ENCODE results near the gene OR13G1.

The OR13G1 gene

DNA sequence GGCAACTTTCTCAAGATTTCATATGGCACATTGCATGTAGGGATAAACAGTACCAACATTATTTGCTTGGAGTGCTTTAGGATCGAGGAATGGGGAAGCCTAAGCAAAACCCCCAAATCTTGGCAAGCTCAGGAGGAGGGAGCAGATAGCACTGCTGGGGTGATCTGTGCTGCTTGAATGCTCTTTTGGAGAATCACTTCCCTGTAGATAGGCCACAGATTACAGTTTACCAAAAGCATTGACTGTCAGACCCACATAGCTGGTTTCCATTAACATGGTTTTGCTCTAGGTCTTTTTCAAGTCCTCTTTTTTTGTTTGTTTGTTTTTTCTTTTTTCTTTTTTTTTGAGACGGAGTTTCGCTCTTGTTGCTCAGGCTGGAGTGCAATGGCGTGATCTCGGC lies 36.8 kb downstream of the OR13G1 start:
- no peaks in the 10 kb centered on the region for H3K36me3 ChIP-seq (ENCODE audit: insufficient read depth)
- H3K27me3 ChIP-seq (ENCODE audit: insufficient read depth, low read depth): no peaks in the 10 kb centered on the region
- no peak overlapping the region for H3K4me3 ChIP-seq (IDR thresholded peaks at IDR 0.05; ENCODE audit: insufficient read depth, low read depth, low read length)
- no peaks in the 10 kb centered on the region for H4K20me1 ChIP-seq (ENCODE audit: insufficient read depth)
- TF ChIP-seq, protein P1, sequence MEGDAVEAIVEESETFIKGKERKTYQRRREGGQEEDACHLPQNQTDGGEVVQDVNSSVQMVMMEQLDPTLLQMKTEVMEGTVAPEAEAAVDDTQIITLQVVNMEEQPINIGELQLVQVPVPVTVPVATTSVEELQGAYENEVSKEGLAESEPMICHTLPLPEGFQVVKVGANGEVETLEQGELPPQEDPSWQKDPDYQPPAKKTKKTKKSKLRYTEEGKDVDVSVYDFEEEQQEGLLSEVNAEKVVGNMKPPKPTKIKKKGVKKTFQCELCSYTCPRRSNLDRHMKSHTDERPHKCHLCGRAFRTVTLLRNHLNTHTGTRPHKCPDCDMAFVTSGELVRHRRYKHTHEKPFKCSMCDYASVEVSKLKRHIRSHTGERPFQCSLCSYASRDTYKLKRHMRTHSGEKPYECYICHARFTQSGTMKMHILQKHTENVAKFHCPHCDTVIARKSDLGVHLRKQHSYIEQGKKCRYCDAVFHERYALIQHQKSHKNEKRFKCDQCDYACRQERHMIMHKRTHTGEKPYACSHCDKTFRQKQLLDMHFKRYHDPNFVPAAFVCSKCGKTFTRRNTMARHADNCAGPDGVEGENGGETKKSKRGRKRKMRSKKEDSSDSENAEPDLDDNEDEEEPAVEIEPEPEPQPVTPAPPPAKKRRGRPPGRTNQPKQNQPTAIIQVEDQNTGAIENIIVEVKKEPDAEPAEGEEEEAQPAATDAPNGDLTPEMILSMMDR (conservative IDR thresholded peaks at IDR 0.05; ENCODE audit: low read depth, low read length): no peak
- no peak overlapping the region for H3K4me2 ChIP-seq
- H3K79me2 ChIP-seq (ENCODE audit: insufficient read depth, low read depth): no peaks in the 10 kb centered on the region
- no peak overlapping the region for H2AFZ ChIP-seq (ENCODE audit: low read depth)
- H3K27ac ChIP-seq: no peak overlapping the region
- H3K4me1 ChIP-seq (ENCODE audit: low read depth, poor library complexity, severe bottlenecking): no peaks in the 10 kb centered on the region
- no peak overlapping the region for H3K9ac ChIP-seq

DNA sequence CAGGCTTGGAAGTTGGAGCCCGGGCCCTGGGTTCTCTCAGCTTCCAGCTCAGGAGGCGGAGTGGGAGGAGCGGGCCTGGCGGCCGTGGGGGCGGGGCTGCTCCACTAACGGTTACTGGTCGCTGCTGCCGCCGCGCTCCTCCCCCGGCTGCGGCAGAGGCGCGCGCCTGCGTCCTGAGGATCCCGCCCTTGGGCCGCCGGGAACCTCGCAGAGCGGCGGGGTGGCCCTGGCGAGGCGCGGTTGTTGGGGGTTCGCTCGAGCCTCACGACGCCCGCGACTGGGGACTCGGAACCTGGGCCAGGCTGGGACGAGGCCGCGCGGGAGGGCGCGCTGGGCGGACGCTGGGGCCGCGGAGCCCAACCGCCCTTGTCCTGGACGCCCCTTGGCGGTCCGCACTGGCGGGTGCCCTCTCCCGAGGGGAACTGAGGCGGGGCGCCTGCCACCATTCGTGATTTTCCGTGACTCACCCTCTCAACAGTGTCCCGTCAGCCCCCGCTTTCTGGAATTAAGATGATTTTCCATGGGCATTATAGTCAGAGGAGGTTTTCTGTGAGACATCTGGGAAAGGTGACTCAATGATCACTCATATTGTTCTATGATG lies 40.1 kb downstream of the OR13G1 start:
- Histone ChIP-seq H3K9ac (no peak overlapping the region), H3K4me3 (IDR thresholded peaks at IDR 0.05; ENCODE audit: insufficient read depth, low read depth, low read length) (no peak overlapping the region), H3K27me3 (ENCODE audit: insufficient read depth, low read depth) (no peaks in the 10 kb centered on the region), H3K4me1 (ENCODE audit: low read depth, poor library complexity, severe bottlenecking) (no peaks in the 10 kb centered on the region), H3K36me3 (ENCODE audit: insufficient read depth) (no peaks in the 10 kb centered on the region), H4K20me1 (ENCODE audit: insufficient read depth) (no peaks in the 10 kb centered on the region), H3K27ac (no peak overlapping the region), H3K79me2 (ENCODE audit: insufficient read depth, low read depth) (no peaks in the 10 kb centered on the region), H2AFZ (ENCODE audit: low read depth) (no peak overlapping the region), H3K4me2 (no peak overlapping the region)
- TF ChIP-seq, protein P1 (conservative IDR thresholded peaks at IDR 0.05; ENCODE audit: low read depth, low read length): no peak

DNA sequence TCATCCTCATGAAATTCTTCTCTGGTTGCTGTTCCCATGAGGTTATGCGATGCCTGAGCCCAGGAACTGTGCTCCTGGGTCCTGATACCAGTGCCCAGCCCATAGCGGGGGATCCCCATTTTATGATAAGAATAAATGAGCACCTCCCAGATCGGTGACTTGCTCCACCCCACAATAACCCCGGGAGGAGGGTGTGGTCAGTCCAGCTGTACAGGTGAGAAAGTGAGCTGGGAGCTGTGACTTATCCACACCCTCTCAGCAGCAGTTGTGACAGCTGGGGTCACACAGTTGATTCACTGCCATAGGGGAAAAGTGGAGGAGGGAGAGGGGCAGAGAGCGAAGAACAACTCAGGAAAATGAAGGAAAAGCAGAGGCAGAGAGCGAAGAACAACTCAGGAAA lies 40.8 kb downstream of the OR13G1 start:
- Histone ChIP-seq H2AFZ (ENCODE audit: low read depth) (no peak overlapping the region), H4K20me1 (ENCODE audit: insufficient read depth) (no peaks in the 10 kb centered on the region), H3K27ac (no peak overlapping the region), H3K4me3 (IDR thresholded peaks at IDR 0.05; ENCODE audit: insufficient read depth, low read depth, low read length) (no peak overlapping the region), H3K79me2 (ENCODE audit: insufficient read depth, low read depth) (no peaks in the 10 kb centered on the region), H3K4me2 (no peak overlapping the region), H3K4me1 (ENCODE audit: low read depth, poor library complexity, severe bottlenecking) (no peaks in the 10 kb centered on the region), H3K36me3 (ENCODE audit: insufficient read depth) (no peaks in the 10 kb centered on the region), H3K27me3 (ENCODE audit: insufficient read depth, low read depth) (no peaks in the 10 kb centered on the region), H3K9ac (no peak overlapping the region)
- TF ChIP-seq, protein P1 (conservative IDR thresholded peaks at IDR 0.05; ENCODE audit: low read depth, low read length): no peak

DNA sequence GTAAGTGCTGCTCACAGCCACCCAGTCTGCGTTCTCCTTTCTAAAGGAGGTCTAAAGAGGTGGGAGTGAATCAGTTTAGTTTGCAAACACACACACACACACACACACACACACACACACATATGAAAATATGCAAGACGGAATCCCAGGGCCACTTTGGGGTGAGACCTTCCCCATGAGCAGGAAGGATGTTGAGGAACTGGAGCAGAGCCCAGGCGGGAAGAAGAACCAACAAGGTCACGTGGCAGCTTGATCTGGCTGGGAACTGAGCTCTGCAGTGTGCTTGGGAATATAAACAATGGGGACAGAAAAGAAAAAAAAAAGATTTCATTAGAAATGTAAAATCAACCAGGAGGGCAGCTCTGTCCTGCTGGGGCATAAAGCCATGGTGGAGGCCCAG lies 41.5 kb downstream of the OR13G1 start:
- Histone ChIP-seq H3K4me3 (IDR thresholded peaks at IDR 0.05; ENCODE audit: insufficient read depth, low read depth, low read length) (no peak overlapping the region), H3K79me2 (ENCODE audit: insufficient read depth, low read depth) (no peaks in the 10 kb centered on the region), H3K27ac (no peak overlapping the region), H3K36me3 (ENCODE audit: insufficient read depth) (no peaks in the 10 kb centered on the region), H3K9ac (no peak overlapping the region), H3K27me3 (ENCODE audit: insufficient read depth, low read depth) (no peaks in the 10 kb centered on the region), H3K4me2 (no peak overlapping the region), H3K4me1 (ENCODE audit: low read depth, poor library complexity, severe bottlenecking) (no peaks in the 10 kb centered on the region), H4K20me1 (ENCODE audit: insufficient read depth) (no peaks in the 10 kb centered on the region), H2AFZ (ENCODE audit: low read depth) (no peak overlapping the region)
- TF ChIP-seq, protein P1 (conservative IDR thresholded peaks at IDR 0.05; ENCODE audit: low read depth, low read length): no peak

Data from KMS-11 (cell line).